NCI-H748 (cell line): ENCODE results near the gene HIC1.

Source experiments
- DNase-seq: peaks from one replicate; lab custom pipeline; 2025; ENCODE audit not compliant: unreplicated experiment; lab: John Stamatoyannopoulos, UW

HIC1 gene

DNA sequence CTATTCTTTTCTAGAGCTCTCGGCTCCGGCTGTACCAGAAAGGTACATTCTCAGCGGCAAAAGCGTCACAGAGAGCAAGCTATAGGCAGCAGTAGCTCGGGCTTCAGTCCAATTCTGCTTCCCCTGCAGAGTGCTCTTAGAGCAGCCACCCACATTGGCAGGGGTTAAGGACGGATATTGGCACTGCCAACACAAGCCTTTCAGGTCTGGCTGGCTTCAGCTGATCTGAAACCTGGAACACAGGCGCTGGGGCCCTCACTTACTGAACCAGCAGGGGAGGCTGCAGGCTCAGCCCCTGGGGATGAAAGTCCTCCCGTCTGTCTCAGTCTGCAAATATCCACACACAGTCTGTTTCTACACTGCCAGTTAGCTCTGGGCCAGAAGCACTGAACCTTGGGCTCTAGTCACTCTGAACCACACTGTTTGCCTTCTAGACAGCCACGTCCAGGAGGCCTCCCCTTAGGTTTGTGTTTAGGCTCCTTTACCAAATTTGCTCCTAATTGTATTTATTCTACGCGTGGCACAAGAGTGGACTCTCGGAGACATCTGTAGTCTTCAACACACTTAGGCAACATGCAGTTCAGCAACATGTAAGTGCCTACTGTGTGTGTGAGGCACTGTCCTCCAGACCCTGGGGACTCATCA lies 40.1 kb downstream of the HIC1 start:
- no peak for DNase-seq

GRCh38 chr17:2095536-2095910 lies 40.6 kb downstream of the HIC1 start:
- DNase-seq, result no peak

GRCh38 chr17:2101448-2102257 lies 46.8 kb downstream of the HIC1 start:
- DNase-seq, result no peak

DNA sequence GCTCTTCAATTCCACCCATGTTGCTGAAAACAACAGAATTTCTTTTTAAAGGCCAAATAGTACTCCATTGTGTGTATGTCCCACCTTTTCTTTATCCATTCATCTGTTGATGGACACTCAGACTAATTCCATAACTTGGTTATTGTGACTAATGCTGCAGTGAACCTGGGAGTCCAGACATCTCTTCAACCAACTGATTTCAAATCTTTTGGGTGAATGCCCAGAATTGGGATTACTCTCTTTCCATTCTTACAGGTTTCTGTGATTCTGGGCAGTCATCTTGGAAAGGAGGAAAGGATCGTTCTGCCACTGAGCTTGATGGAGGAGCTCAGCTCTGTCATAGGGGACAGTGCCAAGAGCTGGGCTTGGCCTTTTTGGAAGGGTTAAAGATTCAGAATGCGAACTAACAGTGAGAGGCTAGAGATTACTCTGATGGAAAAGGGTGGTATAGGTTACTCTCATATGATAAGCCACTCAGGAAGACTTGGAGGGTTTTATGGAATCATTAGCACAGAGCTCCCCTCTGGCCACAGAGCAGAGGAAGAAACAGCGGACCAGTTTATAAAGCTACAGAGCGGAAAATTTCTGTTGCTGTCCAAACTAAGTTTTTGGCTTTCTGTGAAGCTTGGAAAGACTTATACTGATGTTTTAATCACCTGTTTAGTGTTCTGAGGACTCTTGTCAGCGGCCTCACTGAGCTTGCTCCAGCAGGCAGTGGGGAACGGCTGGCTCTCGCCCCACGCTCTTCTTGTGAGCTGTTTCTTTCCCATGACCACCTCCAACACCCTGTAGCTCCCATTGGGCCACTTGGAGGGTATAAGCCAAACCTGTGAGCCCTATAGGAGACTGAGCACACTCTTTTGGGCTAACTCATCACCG lies 48.3 kb downstream of the HIC1 start:
- no peak for DNase-seq

DNA sequence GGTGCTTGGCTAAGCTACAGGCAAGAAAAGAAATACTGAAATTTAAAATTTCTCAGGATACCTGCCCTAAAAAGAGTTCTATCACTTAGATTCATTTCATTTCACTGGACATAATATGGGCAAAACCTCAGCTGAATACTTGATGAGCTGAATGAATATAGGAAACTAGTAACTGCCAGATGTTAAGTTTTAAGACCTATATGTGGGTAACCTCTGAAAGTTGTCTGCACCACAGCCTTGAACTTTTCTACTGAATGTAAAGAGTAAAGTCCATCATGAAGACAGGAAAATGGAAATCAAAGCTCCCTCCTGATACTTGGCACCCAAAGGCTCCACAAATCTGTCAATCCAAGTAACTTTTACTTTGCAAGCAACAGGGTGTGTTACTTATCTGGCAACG lies 50.8 kb downstream of the HIC1 start:
- no peak for DNase-seq

DNA sequence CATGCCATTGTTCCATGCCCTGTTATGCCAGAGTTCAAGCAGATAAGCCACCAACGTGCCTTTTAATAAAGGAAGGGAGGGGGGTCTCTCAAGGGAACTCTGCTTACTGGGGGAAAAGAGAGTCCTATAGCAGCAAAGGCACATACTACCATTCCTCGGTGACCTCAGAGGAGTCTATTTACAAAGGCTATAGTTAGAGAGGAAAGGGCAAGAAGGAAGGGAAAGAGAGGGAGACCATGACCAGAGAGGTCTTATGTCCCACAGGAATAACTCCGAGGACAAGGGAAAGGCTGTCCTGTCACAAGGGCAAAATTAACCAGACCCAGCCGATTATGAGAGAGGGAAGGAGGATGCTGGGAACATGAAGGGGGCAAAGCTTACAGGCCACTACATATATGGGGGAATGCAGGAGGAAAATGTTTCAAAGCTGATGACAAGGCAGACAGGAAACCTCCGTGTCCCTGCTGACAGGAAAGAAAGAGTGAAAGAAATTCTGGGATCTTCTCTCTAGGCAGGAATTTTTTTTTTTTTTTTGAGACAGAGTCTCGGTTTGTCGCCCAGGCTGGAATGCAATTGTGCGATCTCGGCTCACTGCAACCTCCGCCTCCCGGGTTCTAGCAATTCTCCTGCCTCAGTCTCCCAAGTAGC lies 51.5 kb downstream of the HIC1 start:
- no peak for DNase-seq

- no peak for DNase-seq
Observed at GRCh38 chr17:2107050-2107449, 52.1 kb downstream of the HIC1 start.

- no peak for DNase-seq
Observed at GRCh38 chr17:2107506-2107905, 52.6 kb downstream of the HIC1 start.

- DNase-seq, result no peak
Observed at GRCh38 chr17:2108170-2108569, 53.3 kb downstream of the HIC1 start.

GRCh38 chr17:2110436-2110835 lies 55.5 kb downstream of the HIC1 start:
- no peak for DNase-seq

- no peak for DNase-seq
Observed at GRCh38 chr17:2111691-2112090, 56.8 kb downstream of the HIC1 start.
